GM21825 (cell line): Measurements from ENCODE around the gene PDZRN3.
"Not testable (repeated sequence)": the region's sequence is repeated elsewhere in the genome, so short reads cannot be mapped to it uniquely, and the experiment has no call there.

Experiments used
- ATAC-seq: cut with Tn5 transposase; IDR thresholded peaks from one replicate; pipeline ENCODE4 v1.9.1; 2021; ENCODE audit warnings: mild to moderate bottlenecking, moderate library complexity; ENCODE audit not compliant: unreplicated experiment

Gene PDZRN3

GRCh38 chr3:73592154-73593144 is 32.3 kb downstream of the PDZRN3 start:
- ATAC-seq = no peak

- no peak for ATAC-seq
Measured at GRCh38 chr3:73591286-73591800, 33.4 kb downstream of the PDZRN3 start.

- ATAC-seq = no peak
Measured at GRCh38 chr3:73586628-73587027, 38.1 kb downstream of the PDZRN3 start.

GRCh38 chr3:73586190-73586589 is 38.6 kb downstream of the PDZRN3 start:
- no peak for ATAC-seq

- ATAC-seq = no peak
Measured at GRCh38 chr3:73584873-73585272, 39.9 kb downstream of the PDZRN3 start.

- ATAC-seq = no peak
Measured at GRCh38 chr3:73582535-73582934, 42.2 kb downstream of the PDZRN3 start.

GRCh38 chr3:73581134-73581846 is 43.5 kb downstream of the PDZRN3 start:
- no peak for ATAC-seq

GRCh38 chr3:73580343-73580742 is 44.4 kb downstream of the PDZRN3 start:
- ATAC-seq = no peak

GRCh38 chr3:73577704-73578103 is 47.0 kb downstream of the PDZRN3 start:
- no peak for ATAC-seq

- ATAC-seq = no peak
Measured at GRCh38 chr3:73576999-73577461, 47.7 kb downstream of the PDZRN3 start.

- ATAC-seq = no peak
Measured at GRCh38 chr3:73575953-73576352, 48.8 kb downstream of the PDZRN3 start.

GRCh38 chr3:73575519-73575918 is 49.2 kb downstream of the PDZRN3 start:
- no peak for ATAC-seq

GRCh38 chr3:73573204-73573603 is 51.5 kb downstream of the PDZRN3 start:
- no peak for ATAC-seq

GRCh38 chr3:73572368-73572767 is 52.4 kb downstream of the PDZRN3 start:
- ATAC-seq = no peak

- no peak for ATAC-seq
Measured at GRCh38 chr3:73571238-73571794, 53.4 kb downstream of the PDZRN3 start.

- no peak for ATAC-seq
Measured at GRCh38 chr3:73569246-73569760, 55.4 kb downstream of the PDZRN3 start.

- ATAC-seq = no peak
Measured at GRCh38 chr3:73568371-73568862, 56.3 kb downstream of the PDZRN3 start.

- not testable (repeated sequence) for ATAC-seq
Measured at GRCh38 chr3:73565374-73565773, 59.4 kb downstream of the PDZRN3 start.

- no peak for ATAC-seq
Measured at GRCh38 chr3:73563896-73564582, 60.7 kb downstream of the PDZRN3 start.

- ATAC-seq = no peak
Measured at GRCh38 chr3:73561494-73561893, 63.2 kb downstream of the PDZRN3 start.
